T-helper 2 cell treated with Interferon-gamma antibody and Interleukin-4, amounts not matched to agents 5 μg/mL and 100 μg/mL, for 36 hours (primary cell): ENCODE data around the gene MDH2.
"Not testable (repeated sequence)": the region's sequence is repeated elsewhere in the genome, so short reads cannot be mapped to it uniquely, and the experiment has no call there.

ENCODE experiments used
- DNase-seq: peaks from one replicate; pipeline ENCODE4 v3.0.0; 2021; ENCODE audit warnings: low spot score
- H3K27ac Mint-ChIP-seq: one replicate; pipeline ENCODE4 v1.8.0; 2021; ENCODE audit warnings: mild to moderate bottlenecking, mixed read lengths
- H3K27me3 Mint-ChIP-seq: one replicate; pipeline ENCODE4 v1.8.0; 2021; ENCODE audit warnings: low read depth, mixed read lengths
- H3K36me3 Mint-ChIP-seq: one replicate; pipeline ENCODE4 v1.8.0; 2021; ENCODE audit warnings: low read depth, mixed read lengths
- H3K4me1 Mint-ChIP-seq: one replicate; pipeline ENCODE4 v1.8.0; 2021; ENCODE audit warnings: low read depth, mixed read lengths
- H3K4me3 Mint-ChIP-seq: one replicate; pipeline ENCODE4 v1.8.0; 2022; ENCODE audit warnings: mild to moderate bottlenecking, moderate library complexity, mixed read lengths
- H3K9me3 Mint-ChIP-seq: one replicate; pipeline ENCODE4 v1.8.0; 2021; ENCODE audit warnings: mixed read lengths

Gene MDH2

DNA sequence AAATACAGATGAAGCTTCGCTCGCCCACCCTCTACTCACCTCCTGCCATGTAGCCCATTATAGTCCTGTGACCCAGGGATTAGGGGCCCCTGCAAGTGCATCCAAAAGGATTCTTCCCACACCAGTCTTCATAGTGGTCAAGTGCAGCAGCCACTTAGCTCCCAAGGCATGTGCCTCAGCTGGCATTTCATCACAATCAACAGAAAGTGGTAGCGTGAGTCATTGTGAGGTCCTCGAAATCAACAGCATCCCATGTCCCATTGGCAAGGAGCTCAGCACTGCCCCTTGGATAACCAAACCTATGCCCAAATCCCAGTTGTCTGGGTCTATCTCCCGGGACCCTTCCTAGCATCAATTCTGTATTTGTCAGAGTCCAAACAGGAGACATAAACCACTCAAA lies 45.6 kb downstream of the MDH2 start:
- not testable (repeated sequence) for H3K27me3 Mint-ChIP-seq, H3K4me1 Mint-ChIP-seq, H3K36me3 Mint-ChIP-seq, H3K9me3 Mint-ChIP-seq, H3K4me3 Mint-ChIP-seq, H3K27ac Mint-ChIP-seq, DNase-seq

- not testable (repeated sequence) for H3K27me3 Mint-ChIP-seq, DNase-seq, H3K9me3 Mint-ChIP-seq, H3K4me3 Mint-ChIP-seq, H3K36me3 Mint-ChIP-seq, H3K27ac Mint-ChIP-seq, H3K4me1 Mint-ChIP-seq
Measured at GRCh38 chr7:76094326-76094725, 46.4 kb downstream of the MDH2 start.

DNA sequence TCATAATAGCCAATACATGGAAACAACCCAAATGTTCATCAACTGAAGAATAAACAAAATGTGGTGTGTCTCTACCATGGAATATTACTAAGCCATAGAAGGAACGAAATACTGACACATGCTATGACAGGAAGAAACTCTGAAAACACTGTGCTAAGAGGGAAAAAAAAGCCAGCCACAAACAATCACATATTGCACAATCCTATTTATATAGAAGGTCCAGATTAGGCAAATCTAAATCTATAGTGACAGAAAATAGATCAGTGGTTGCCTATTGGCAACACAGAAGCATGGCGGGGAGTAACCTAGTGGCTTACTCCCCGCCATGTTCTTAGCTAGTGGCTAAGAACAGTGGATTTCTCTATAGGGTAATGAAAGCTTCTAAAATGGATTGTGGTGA lies 48.0 kb downstream of the MDH2 start:
- H3K27ac Mint-ChIP-seq, result no peak overlapping the region
- no peaks in the 10 kb centered on the region for H3K36me3 Mint-ChIP-seq
- no peaks in the 10 kb centered on the region for H3K4me1 Mint-ChIP-seq
- no peaks in the 10 kb centered on the region for H3K9me3 Mint-ChIP-seq
- H3K4me3 Mint-ChIP-seq, result no peak overlapping the region
- peaks cover 4% of the 10 kb centered on the region for H3K27me3 Mint-ChIP-seq
- no peak for DNase-seq

GRCh38 chr7:76101693-76102437 lies 54.0 kb downstream of the MDH2 start:
- DNase-seq, H3K9me3 Mint-ChIP-seq, H3K36me3 Mint-ChIP-seq: not testable (repeated sequence)

GRCh38 chr7:76103788-76104187 lies 55.9 kb downstream of the MDH2 start:
- not testable (repeated sequence) for H3K36me3 Mint-ChIP-seq, H3K4me3 Mint-ChIP-seq, H3K27me3 Mint-ChIP-seq, H3K4me1 Mint-ChIP-seq, H3K9me3 Mint-ChIP-seq, H3K27ac Mint-ChIP-seq, DNase-seq

More at GRCh38 chr7:76101693-76102437, 54.0 kb downstream of the MDH2 start:
- H3K4me3 Mint-ChIP-seq, H3K4me1 Mint-ChIP-seq, H3K27me3 Mint-ChIP-seq, H3K27ac Mint-ChIP-seq: not testable (repeated sequence)

- not testable (repeated sequence) for H3K4me3 Mint-ChIP-seq, DNase-seq, H3K4me1 Mint-ChIP-seq, H3K36me3 Mint-ChIP-seq, H3K27ac Mint-ChIP-seq, H3K9me3 Mint-ChIP-seq, H3K27me3 Mint-ChIP-seq
Measured at GRCh38 chr7:76106130-76106529, 58.2 kb downstream of the MDH2 start.

DNA sequence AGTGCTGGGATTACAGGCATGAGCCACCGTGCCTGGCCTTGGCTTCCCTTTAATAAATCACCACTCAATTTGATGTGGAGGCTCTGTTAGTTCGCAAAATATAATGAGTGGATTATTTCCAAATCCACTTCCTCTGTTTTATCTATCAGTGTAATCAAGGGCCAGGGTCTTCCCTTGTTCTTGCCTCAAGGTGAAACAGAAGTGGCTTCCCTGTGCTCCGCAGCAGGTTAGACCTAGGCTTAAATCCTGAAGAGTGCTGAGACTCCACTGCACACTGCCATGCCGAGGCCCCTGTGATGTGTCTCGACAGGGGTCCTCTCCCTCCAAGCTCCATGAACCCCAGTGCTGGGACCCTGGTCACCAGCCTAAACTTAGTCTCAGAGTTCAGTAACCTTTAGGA lies 59.0 kb downstream of the MDH2 start:
- Mint-ChIP-seq H3K27ac (no peak overlapping the region), H3K4me1 (peaks cover 4% of the 10 kb centered on the region), H3K9me3 (no peaks in the 10 kb centered on the region), H3K27me3 (no peaks in the 10 kb centered on the region), H3K36me3 (no peaks in the 10 kb centered on the region), H3K4me3 (no peak overlapping the region)
- no peak for DNase-seq

DNA sequence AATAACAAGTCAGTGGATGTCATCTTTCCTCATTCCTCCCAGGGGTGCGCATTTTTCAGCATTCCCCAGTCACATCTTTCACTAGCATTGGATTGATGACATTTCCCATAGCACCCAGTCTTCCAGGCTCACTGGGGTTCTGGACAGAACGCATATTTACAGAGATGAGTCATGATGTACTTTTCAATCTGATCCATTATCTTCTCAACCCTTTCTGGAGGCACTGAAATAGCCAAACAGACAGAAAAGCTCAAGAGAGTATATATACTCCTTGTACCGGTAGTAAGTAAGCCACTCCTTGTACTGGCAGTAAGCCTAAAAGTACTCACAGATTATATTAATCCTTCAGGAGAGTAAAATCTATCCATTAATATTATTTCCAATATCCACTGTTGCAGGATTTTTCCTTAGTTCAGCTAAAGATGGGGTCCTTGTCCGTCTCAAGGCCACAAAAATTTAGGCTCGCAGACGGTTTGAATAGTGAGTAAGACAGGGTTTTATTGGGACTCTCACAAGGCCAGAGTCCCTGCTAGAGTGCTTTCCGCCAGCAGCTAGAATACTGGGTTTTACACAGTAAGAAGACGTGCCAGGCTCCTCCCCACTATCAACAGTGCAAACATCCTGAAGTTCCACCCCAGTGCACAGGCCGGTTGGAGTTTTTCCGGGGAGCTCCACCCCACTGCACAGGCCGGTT lies 60.8 kb downstream of the MDH2 start:
- H3K4me1 Mint-ChIP-seq, result no peaks in the 10 kb centered on the region
- DNase-seq, result no peak
- no peaks in the 10 kb centered on the region for H3K9me3 Mint-ChIP-seq
- H3K27ac Mint-ChIP-seq, result no peak overlapping the region
- H3K36me3 Mint-ChIP-seq, result no peaks in the 10 kb centered on the region
- no peak overlapping the region for H3K4me3 Mint-ChIP-seq
- no peaks in the 10 kb centered on the region for H3K27me3 Mint-ChIP-seq

GRCh38 chr7:76113042-76113630 lies 65.2 kb downstream of the MDH2 start:
- H3K4me1 Mint-ChIP-seq, DNase-seq, H3K4me3 Mint-ChIP-seq, H3K27me3 Mint-ChIP-seq, H3K27ac Mint-ChIP-seq, H3K9me3 Mint-ChIP-seq, H3K36me3 Mint-ChIP-seq: not testable (repeated sequence)

- H3K36me3 Mint-ChIP-seq, H3K27me3 Mint-ChIP-seq: not testable (repeated sequence)
Measured at GRCh38 chr7:76114742-76115141, 66.8 kb downstream of the MDH2 start.

More at GRCh38 chr7:76114742-76115141, 66.8 kb downstream of the MDH2 start:
- not testable (repeated sequence) for H3K27ac Mint-ChIP-seq, H3K9me3 Mint-ChIP-seq, H3K4me3 Mint-ChIP-seq, H3K4me1 Mint-ChIP-seq, DNase-seq
